SIG-M5 (cell line): ENCODE measurements around the gene ADAMTS1.

Source experiments
- DNase-seq: peaks from one replicate; lab custom pipeline; 2025; lab: John Stamatoyannopoulos, UW

Gene ADAMTS1

DNA sequence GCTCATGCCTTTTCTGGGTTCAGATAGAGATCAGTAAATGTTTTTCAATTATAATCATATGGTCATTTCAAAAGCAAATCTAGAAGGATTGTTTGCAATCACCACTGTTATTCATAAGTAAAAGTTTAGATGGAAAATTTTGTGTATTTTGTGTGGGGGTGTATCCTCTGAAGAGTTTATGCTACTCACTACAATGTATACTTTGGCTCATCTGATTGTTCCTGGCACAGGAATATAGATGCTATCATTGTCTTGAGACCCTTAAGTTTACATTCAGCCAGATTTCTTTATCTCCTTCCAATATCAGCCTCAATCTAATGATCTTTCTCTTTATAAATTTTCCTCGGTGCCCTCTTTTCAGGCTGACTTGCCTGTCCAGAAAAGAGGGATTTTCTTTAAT lies 33.0 kb downstream of the ADAMTS1 start:
- DNase-seq = no peak

DNA sequence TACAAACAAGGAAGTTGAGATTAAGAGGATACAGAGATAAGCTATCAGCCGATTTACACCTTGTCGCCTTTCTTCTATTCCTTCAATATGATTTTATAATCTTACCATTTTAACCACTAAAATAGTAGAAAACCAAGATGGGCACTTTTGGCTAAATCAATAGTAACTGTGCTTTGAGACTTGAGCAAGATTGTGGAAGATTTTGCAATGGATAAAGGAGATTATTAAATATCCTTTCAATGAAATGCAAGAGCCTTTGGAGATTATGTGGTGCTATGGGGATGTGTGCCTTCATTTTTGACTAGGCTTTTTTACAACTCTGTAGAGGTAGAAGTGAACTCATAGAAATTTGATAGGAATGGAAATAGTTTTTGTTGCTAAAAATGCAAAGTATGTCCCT lies 33.7 kb downstream of the ADAMTS1 start:
- DNase-seq = no peak

DNA sequence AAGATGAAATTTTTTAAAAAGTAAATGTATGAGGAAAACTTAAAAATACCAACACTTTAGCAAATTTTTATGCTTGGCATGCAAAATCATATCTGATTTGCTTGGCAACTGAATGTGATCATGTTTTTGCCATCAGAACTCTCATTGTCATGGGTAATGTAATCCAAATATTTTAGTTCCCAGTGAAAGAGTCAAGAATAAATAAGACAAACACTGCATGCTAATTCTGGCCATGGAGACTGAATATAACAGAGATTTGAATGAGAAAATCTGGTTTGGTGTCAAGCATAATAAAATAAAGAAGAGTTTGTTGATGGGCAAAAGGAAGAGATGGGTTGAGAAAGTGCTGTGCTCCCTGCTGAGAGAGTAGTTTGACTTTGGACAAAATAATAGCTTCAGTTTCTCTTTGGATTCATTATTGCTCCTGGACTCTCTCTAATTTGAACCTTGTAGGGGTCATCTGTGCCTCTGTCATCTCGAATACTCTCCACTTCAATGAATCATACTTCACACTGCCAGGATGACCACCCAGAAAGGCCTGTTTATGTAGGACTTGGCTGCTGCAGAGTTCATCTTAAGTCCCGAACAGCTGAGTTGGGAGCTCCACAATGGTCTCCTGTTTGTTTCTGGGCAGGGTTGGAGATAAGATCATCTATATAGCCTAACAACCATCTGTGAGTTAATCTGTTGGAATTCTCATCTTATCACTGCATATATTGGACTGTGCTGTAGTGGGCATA lies 34.4 kb downstream of the ADAMTS1 start:
- no peak for DNase-seq

DNA sequence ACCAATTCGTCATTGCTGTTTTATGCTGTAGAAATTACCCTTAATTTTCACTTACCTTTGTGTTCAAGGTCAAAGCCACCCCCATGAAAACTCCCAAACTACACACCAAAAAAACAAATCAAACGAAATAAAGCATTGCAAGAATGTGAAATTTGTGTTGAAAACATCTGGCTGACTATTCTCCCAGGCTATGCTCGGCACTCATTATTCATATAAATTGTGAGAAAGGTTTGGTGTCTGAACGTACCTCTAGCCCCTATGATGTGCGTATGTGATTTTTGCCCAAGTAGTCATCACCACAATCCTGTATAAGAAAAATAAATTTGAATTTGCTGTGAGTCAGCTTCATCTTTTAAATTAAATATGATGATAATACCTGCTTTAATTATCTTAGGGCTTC lies 34.9 kb downstream of the ADAMTS1 start:
- DNase-seq = no peak

DNA sequence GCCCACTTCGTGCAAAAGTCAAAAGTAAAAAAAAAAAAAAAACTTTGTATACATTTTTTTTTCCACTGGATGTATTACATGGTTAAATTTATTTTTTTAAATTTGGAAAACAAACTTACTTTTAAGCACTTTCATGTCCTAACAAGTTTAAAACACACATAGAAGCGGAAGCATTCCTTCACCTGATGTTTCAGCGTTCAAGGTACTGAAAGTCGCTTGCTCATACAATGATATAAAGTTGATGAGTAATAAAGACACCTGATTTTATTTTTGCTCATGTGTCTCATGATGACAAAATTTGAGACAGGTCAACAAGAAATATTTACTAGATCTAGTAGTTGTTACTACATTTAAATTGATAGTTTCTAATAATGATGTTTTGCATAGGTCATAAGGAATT lies 35.5 kb downstream of the ADAMTS1 start:
- DNase-seq = no peak

DNA sequence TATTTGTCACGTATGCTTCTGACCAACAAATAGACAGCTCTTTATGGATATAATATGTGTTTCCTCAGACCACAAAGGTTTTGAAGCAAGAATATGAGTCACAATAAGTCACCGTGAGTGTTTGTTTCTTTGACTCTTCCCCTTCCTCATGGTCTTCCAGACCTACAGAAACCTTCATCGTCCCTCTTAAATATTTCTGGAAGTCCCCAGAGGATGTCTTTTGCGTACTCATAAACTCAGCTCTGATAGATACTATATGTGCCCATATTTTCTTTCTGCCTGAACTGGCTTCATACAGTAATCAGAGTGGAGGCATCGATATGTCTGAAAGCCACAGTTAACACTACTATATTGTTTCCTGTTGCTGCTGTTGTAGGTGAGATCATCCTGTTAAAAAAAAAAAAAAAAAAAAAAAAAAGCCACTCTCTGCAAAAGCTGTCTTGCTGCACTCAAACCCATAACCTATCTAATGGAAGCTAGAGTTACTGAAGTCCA lies 38.4 kb downstream of the ADAMTS1 start:
- DNase-seq = no peak

DNA sequence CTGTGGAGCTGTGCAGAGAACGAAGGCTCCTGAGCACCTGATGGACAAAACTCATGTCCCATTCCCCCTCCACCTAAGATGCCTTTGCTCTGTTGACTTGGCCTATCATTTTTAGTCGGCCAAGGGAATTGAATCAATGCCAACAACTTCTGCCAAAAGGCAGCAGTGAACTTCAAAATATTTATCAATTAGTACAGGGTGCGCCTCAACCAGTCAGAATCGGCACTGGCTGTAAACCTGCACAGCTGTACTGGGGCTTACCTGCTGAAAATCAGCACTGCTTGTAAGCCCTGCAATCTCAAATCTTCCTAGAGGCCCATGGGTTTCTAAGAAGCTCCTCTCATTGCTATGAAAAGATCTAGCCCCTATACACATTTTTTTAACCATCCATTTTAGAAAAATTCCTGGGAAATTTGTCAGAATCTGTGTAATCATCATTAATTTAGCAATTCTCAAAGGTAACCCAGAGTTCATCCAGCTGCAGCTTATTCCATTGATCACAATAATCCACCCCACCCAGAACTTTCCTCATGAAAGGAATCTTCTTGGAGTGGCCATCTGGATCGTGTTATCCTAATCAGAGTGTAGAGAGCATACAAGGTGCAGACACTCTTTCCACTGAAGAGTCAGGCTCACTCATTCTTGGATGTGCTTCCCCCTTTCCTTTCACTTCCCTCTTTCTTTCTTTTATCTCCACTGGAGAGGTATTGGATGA lies 40.2 kb downstream of the ADAMTS1 start:
- DNase-seq = no peak

DNA sequence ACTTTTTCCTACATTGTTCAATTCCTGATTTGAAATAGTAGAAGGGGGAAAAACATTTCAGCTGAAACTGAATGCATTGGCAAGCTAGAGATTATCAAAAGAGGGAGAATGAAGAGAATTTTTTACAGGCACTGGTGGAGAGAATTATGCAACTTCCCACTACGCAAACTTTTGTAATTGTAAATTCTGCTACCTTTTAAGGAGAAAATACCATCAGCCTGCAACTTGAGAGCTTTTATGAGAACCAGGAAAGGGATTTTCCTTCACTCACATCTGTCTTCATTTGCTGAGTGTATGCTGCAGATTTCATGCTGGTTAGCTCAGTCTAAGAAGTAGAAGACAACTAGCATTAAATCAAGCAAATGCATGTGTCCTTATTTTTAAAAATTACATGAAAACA lies 43.7 kb downstream of the ADAMTS1 start:
- DNase-seq = no peak

DNA sequence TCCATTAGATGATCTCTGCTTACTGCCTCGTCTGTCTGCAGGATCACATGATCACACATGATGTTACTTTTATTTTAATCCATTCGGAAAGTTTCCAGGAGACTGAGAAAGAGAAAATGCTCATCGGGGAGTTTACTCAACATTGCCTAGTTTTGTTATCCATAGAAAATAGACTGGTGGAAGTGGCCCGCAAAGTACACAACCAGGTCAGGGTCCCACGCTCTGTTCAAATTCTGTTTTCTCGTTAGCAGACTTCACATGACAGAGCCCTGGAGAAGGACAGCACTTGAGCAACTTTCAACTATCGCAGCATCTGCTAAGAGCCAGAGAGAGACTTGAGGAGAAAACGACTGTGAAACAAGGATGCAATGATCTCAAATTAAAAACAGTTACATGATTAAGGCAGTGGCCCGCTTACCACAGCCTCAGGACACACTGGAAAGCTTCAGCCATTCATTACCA lies 44.2 kb downstream of the ADAMTS1 start:
- DNase-seq = no peak

DNA sequence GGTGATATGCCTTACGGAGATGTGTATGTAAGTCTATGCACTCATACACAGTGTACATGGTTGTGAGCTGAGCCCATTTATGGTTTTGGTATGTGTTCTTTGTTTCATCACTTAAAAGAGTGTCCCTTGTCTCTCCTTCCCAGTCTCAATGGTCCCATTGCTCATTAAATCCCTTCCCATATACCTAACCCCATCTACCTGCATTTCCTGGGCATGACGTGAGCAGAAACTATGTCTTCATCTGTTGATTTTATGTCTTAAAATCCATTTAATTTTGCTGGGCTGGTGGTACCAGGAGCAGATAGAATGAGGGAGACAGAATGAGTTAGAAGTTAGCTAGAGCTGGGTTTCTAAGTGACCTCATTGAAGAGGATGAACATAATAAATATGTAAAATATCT lies 44.8 kb downstream of the ADAMTS1 start:
- no peak for DNase-seq

DNA sequence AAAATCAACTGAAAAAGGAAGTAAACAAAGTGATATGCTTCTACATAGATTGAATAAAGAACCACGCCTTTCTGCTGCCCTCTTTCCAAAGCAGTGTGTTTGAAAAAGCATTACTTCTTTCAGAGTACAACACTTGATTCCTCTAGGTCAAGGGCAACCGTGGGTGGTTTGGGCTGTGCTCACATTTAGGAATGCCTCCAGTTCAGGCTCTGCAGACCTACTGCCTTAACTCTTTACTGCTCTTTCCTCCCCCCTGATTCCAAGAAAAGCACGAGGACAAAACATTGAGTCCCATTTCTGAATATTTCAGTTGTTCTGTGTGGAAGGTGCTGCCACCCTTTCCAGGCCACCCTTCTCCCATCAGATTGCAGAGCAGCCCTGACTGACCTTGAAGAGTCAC lies 45.2 kb downstream of the ADAMTS1 start:
- DNase-seq = no peak

DNA sequence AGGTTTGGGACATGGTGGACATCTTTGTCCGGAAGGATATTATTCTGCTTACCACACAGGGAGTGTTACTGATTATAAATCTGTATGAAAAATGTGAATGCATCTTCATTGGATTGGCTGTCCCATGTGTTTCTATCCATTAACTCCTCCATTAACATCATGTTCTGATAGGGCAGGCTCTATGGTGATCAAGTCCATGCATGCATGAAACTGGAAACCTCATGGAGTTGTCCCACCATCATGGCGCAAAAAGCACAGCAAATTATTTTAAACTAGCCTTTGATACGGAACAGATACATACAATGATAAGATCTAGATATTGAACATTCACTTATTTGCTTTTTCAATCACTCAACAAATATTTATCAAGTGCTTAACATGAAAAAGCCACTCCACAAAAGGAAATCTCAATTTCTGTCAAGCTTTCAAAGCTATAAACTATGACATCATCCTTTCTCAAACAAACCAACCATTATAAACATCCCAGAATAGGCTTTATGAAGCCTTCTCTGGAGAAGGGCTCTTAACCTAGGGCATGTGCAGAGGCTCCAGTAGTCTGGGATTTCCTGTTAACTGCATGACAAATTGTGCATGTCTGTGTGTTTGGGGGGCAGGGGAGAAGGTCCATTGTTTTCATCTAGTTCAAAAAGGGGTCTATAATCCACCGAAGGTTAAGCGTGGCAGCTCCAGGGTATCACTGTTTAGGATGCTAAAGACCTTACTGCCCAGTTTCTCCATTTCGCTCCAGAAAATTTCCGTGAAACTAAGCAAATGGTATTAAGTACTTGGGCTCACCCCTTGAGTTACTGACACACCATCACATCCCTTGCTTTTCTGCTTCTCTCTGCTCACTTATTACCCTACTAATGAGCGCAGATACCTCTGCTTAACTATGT lies 46.1 kb downstream of the ADAMTS1 start:
- DNase-seq = no peak

DNA sequence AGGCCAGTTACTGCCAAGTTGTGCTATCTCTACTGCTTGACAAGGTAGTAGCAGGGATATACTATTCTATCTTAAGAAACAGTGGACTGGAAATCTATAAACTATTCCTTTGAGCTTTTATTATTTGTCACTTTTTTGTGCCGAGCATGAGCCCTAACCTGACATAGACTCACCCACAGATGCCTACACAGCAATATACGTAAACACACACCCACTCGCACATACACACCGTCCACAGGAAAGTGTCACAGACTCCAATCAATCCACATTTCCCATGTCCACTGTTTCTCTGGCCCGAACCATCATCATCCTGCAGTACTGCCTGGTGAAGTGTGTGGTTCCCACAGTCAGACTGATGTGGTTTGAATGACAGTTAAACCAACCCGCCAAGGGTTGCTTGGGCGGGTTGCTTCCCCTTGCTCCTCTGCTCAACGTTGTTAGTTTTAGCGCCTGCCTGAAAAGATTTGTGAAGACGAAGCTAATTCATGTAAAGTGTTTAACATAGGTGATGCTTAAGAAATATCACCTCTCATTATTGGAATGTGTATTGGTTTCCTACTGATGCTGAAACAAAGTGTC lies 47.2 kb downstream of the ADAMTS1 start:
- DNase-seq = no peak

DNA sequence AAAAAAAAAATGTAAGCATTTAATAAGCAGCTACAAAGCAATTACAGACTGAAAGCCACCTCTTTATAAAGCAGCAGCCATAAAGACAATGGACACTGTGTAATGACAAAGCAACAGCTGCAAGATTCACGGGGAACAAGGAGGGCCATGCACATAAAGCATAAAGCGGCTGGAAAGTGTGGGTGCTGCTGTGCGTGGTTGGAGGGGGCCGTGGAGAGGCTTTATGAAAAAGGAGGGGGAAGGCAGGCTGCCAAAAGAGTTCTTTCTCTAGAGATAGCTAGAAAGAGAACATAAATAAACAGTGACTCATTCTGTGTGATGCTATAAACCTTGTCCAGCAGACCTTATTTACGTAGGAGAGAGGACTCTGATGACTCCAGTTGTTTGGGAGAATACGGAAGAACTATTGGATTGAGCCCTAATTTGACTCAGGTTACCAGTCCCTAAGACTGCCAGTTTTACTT lies 49.3 kb downstream of the ADAMTS1 start:
- no peak for DNase-seq

DNA sequence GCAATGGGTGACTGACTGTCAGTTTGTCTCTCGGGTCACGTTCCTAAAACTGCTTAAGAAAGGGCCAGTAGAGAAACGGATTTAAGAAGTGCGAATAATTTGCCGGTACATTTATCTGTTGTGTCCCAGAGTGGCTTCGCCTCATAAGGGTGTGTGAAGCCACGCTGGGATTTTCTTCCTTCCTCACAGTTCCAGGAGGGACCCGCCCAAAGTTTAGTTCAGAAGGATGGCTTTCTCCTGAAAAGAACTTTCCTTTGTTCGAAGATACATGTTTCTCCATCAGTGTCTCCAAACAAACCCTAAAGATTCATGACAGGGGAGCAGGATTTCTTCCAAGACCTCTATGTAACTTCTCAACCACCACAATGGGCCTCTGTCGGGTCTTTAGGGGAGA lies 49.8 kb downstream of the ADAMTS1 start:
- DNase-seq = no peak

DNA sequence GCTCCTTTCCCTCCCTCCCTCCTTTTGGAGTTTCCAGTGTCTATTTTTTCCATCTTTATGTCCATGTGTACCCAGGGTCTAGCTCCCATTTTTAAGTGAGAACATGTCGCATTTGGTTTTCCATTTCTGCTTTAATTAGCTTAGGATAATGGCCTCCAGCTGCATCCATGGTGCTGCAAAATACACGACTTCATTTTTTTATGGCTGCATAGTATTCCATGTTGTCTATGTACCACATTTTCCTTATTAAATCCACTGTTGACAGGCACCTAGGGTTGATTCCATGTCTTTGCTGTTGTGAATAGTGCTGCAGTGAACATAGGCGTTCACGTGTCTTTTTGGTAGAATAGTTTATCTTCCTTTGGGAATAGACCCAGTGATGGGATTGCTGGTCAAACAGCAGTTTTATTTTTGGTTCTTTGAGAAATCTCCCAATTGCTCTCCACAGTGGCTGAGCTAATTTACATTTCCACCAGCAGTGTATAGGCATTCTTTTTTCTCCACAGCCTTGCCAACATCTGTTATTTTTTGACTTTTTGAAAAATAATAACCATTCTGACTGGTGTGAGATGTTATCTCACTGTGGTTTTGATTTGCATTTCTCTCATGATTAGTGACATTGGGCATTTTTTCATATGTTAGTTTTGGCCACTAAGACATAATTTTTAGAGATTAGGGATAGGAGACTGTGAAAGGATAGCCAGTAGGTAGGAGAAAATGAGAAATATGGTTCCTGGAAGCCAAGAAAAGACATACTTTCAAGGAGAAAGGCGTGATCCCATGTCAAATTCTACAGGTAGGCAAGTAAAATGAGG lies 50.4 kb downstream of the ADAMTS1 start:
- no peak for DNase-seq

DNA sequence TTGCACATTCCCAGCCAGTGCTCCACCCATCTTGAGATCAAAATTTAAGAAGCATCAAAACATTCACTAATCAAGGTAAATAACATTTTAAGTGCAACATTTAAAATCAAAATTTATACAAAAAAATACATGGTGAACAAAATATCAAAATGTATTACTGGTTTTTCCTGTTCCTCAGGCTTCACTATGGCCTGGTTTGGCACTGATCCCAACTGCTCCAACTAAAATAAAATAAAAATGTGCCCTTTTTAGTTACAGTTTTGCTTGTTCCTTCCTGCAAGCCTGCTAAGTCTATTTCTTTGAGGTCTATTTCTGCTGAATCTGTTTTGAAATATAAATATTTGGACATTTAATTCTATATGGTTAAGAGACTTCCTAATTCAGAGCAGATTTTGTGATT lies 54.9 kb downstream of the ADAMTS1 start:
- DNase-seq = no peak

DNA sequence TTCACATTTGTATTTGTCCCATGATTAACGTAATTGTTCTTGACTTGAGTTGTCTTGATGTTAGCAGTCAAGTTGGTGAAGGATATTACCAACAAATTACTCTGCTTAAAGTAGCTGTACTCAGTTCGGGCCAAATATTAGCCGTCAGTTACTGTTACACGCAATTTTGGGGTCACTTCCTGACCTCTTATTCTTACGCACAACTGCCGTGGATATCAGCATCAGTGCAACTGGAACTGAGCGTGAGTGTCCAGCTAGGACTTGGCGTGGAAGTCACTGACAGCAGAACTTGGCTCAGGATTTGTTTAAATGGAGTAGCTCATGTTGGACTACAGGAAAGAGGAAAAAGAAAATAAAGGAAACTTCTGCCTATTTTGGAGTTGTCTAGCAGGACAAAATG lies 56.4 kb downstream of the ADAMTS1 start:
- no peak for DNase-seq
